ENCODE results near the gene SPDYE4. TPM values are rescaled to one million over a fixed set of nuclear protein-coding genes. Genes with fewer than 3 reads are reported as not detected.

The SPDYE4 gene, protein sequence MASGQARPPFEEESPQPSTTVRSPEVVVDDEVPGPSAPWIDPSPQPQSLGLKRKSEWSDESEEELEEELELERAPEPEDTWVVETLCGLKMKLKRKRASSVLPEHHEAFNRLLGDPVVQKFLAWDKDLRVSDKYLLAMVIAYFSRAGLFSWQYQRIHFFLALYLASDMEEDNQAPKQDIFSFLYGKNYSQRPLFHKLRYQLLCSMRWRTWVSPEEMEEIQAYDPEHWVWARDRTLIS
- total RNA-seq = not detected in 2 replicates

DNA sequence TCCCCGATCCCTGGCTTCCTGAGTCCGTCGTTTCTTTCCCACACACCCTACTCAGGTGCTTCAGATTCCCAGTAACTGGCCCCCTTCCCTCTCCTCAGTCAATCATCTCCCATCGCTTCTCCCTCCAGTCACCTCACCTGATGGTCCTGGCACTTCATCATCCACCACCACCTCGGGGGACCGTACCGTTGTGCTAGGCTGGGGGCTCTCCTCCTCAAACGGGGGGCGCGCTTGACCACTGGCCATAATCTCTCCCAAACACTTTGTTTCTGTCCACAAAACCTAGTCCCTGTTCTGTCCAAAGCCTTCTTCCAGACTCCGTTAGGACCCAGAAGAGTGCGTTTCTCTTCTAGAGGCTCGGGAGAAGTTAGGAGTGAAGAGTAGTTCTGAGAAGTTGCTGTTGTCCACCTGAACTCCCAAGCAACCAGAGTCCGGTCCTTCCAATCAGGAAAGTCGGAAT, at the start of gene SPDYE4:
TSS of gene SPDYE4 (minus strand) at position 410 of the 460 bp plus-strand sequence. CDS start at position 246, 164 bp downstream.

DNA sequence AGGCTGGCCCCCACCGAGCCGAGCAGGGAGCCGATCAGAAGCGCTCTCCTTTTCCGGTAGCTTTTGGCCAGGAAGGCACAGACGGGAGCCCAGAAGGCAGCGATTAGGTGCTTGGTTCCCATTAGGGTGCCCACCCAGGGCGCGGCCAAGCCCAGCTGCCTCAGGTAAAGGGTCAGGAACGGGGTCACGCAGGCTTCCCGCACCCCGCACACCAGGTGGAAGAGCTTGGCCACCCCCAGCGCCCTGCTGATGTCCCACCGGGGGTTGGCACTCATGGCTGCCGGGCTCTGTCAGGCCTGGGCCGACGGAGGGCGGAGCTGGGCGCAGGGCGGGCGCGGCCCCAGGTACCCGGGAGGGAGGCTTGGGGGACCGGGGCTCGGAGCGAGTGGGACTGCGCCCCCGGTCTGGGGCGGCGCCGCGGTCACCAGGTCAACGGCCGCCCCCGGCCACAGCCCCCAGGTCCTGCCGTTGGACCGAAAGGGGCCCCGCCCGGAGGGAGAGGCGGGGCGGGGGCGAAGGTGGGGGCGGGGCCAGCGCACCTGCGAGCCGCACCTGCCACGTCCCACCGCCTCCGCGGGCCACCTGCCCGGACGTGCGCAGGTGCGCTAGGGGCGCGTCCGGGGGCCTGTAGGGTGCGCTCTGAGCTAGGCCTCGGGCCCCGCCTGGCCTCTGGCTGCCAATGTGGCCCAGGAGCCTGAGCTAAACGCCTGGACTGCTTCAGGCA, 40.7 kb upstream of the SPDYE4 start, which contains the start of gene MFSD6L:
TSS of gene MFSD6L (minus strand) at position 520 of the 724 bp plus-strand sequence. CDS start at position 275, 245 bp downstream.

Other genes starting within 250 kb of the SPDYE4 start
- 28.9 and 37.1 TPM in 2 replicates for gene MYH10, start 127.8 kb downstream of the SPDYE4 start, total RNA-seq
- not detected in 2 replicates for gene CCDC42, start 13.7 kb downstream of the SPDYE4 start, total RNA-seq
- gene MFSD6L, start 40.8 kb upstream of the SPDYE4 start, total RNA-seq = not detected in 2 replicates
- gene PIK3R6, start 109.1 kb upstream of the SPDYE4 start, total RNA-seq = not detected in 2 replicates
- gene PIK3R5, start 207.2 kb upstream of the SPDYE4 start, total RNA-seq = not detected in 2 replicates